Stimulated activated memory B cell treated with anti-CD40 and anti-IgM and Interleukin-4, amounts not matched to agents 10 μg/mL and 1 μg/mL and 100 μg/mL, for 72 hours (primary cell): ENCODE data around the gene MAP3K14.

Source experiments
- ATAC-seq: fragments of 150-1000 bp; cut with Tn5 transposase; 2 replicates; pipeline ENCODE4 v1.10.0; 2021
- H3K27ac Mint-ChIP-seq: one replicate; pipeline ENCODE4 v1.8.0; 2022; ENCODE audit warnings: mild to moderate bottlenecking, mixed read lengths
- H3K27me3 Mint-ChIP-seq: one replicate; pipeline ENCODE4 v1.8.0; 2022; ENCODE audit warnings: mixed read lengths
- H3K36me3 Mint-ChIP-seq: one replicate; pipeline ENCODE4 v1.8.0; 2022; ENCODE audit warnings: mixed read lengths
- H3K4me1 Mint-ChIP-seq: one replicate; pipeline ENCODE4 v1.8.0; 2022; ENCODE audit warnings: mixed read lengths
- H3K4me3 Mint-ChIP-seq: one replicate; pipeline ENCODE4 v1.8.0; 2022; ENCODE audit warnings: mild to moderate bottlenecking, moderate library complexity, mixed read lengths
- H3K9me3 Mint-ChIP-seq: one replicate; pipeline ENCODE4 v1.8.0; 2022; ENCODE audit warnings: mixed read lengths

The MAP3K14 gene

GRCh38 chr17:45332989-45333701 lies 16.3 kb upstream of the MAP3K14 start:
- Mint-ChIP-seq H3K4me3 (peak overlapping the region; percentile 7), H3K27ac (peak overlapping the region; percentile 89)

GRCh38 chr17:45332505-45332904 lies 15.7 kb upstream of the MAP3K14 start:
- peak overlapping the region; percentile 89 for H3K27ac Mint-ChIP-seq
- H3K36me3 Mint-ChIP-seq: no peaks in the 10 kb centered on the region
- H3K4me3 Mint-ChIP-seq: no peak overlapping the region
- H3K27me3 Mint-ChIP-seq: no peaks in the 10 kb centered on the region
- H3K4me1 Mint-ChIP-seq: peaks cover 53% of the 10 kb centered on the region
- no peaks in the 10 kb centered on the region for H3K9me3 Mint-ChIP-seq
- ATAC-seq: no peak

More at GRCh38 chr17:45332989-45333701, 16.3 kb upstream of the MAP3K14 start:
- no peaks in the 10 kb centered on the region for H3K27me3 Mint-ChIP-seq
- ATAC-seq: peak; percentile 94
- peaks cover 51% of the 10 kb centered on the region for H3K4me1 Mint-ChIP-seq
- H3K36me3 Mint-ChIP-seq: no peaks in the 10 kb centered on the region
- no peaks in the 10 kb centered on the region for H3K9me3 Mint-ChIP-seq

GRCh38 chr17:45326626-45327025 lies 9.8 kb upstream of the MAP3K14 start:
- no peaks in the 10 kb centered on the region for H3K27me3 Mint-ChIP-seq
- no peaks in the 10 kb centered on the region for H3K36me3 Mint-ChIP-seq
- ATAC-seq: no peak
- no peak overlapping the region for H3K27ac Mint-ChIP-seq
- peaks cover 38% of the 10 kb centered on the region for H3K4me1 Mint-ChIP-seq
- H3K9me3 Mint-ChIP-seq: no peaks in the 10 kb centered on the region
- no peak overlapping the region for H3K4me3 Mint-ChIP-seq

GRCh38 chr17:45325810-45326209 lies 9.0 kb upstream of the MAP3K14 start:
- H3K27ac Mint-ChIP-seq: no peak overlapping the region
- ATAC-seq: no peak
- H3K36me3 Mint-ChIP-seq: no peaks in the 10 kb centered on the region
- H3K4me3 Mint-ChIP-seq: no peak overlapping the region
- no peaks in the 10 kb centered on the region for H3K27me3 Mint-ChIP-seq
- H3K9me3 Mint-ChIP-seq: no peaks in the 10 kb centered on the region
- peaks cover 46% of the 10 kb centered on the region for H3K4me1 Mint-ChIP-seq

- H3K4me1 Mint-ChIP-seq: peaks cover 49% of the 10 kb centered on the region
- no peaks in the 10 kb centered on the region for H3K27me3 Mint-ChIP-seq
- peak overlapping the region; percentile 1 for H3K27ac Mint-ChIP-seq
- H3K36me3 Mint-ChIP-seq: no peaks in the 10 kb centered on the region
- no peaks in the 10 kb centered on the region for H3K9me3 Mint-ChIP-seq
- no peak for ATAC-seq
- no peak overlapping the region for H3K4me3 Mint-ChIP-seq
Measured at GRCh38 chr17:45324336-45324735, 7.5 kb upstream of the MAP3K14 start.

- Mint-ChIP-seq H3K27ac (peak overlapping the region; percentile 46), H3K4me3 (no peak overlapping the region), H3K36me3 (no peaks in the 10 kb centered on the region), H3K4me1 (peaks cover 49% of the 10 kb centered on the region), H3K27me3 (no peaks in the 10 kb centered on the region), H3K9me3 (no peaks in the 10 kb centered on the region)
- ATAC-seq: no peak
Measured at GRCh38 chr17:45322168-45322567, 5.3 kb upstream of the MAP3K14 start.

DNA sequence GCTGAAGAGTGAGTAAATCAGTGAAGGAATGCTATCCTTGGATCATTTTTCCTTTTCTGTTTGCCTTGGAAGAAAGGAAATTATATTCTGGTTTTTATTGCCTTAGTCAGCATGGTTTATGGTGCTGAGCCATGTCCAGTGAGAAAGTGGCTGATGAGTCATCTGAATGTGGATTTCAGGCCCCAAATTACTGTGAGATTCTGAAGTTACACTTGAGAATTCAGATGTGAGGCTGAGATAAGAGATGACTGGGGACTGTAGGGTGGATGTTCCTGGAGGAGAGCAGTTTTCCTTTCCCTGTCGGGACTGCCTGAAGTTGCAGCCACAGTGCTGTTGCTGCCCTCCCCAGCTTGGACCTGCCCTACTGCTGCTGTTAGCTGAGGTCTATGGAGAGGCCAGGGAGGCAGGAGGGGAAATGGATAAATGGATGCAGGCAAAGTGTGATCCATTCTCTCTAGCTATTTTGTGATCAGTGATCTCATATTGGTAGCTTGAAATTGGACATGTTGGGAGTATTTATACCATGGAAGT lies 4.2 kb upstream of the MAP3K14 start:
- H3K27ac Mint-ChIP-seq: peak overlapping the region; percentile 46
- peaks cover 4% of the 10 kb centered on the region for H3K36me3 Mint-ChIP-seq
- peaks cover 41% of the 10 kb centered on the region for H3K4me1 Mint-ChIP-seq
- H3K4me3 Mint-ChIP-seq: no peak overlapping the region
- H3K27me3 Mint-ChIP-seq: no peaks in the 10 kb centered on the region
- no peaks in the 10 kb centered on the region for H3K9me3 Mint-ChIP-seq
- ATAC-seq: no peak

DNA sequence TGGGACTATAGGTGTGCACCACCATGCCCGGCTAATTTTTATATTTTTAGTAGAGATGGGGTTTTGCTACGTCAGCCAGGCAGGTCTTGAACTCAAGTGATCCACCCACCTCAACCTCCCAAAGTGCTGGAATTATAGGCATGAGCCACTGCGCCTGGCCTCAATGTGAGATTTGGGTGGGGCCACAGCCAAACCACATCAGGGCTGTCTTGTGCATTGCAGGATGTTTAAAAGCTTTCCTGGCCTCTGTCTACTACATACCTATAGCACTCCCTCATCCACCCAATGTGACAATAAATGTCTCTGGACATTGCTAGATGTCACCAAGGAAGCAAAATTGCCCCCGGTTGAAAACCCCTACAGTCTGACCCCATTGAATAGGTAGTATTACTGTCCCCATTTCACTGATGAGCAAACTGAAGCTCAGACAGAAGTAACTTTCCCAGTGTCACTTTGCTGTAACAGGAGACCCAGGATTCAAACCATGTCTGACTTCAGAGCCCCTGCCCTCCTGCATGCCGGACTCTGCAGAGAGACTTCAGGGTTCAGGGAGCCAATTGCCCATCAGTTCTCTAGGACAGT lies 3.6 kb upstream of the MAP3K14 start:
- Mint-ChIP-seq H3K27me3 (no peaks in the 10 kb centered on the region), H3K36me3 (peaks cover 10% of the 10 kb centered on the region), H3K27ac (peak overlapping the region; percentile 46), H3K4me3 (no peak overlapping the region), H3K4me1 (peaks cover 43% of the 10 kb centered on the region), H3K9me3 (no peaks in the 10 kb centered on the region)
- ATAC-seq: no peak

GRCh38 chr17:45319239-45319703 lies 2.5 kb upstream of the MAP3K14 start:
- Mint-ChIP-seq H3K9me3 (no peaks in the 10 kb centered on the region), H3K4me1 (peaks cover 51% of the 10 kb centered on the region), H3K4me3 (peak overlapping the region; percentile 38), H3K27me3 (no peaks in the 10 kb centered on the region), H3K36me3 (peaks cover 21% of the 10 kb centered on the region), H3K27ac (peak overlapping the region; percentile 65)
- no peak for ATAC-seq

DNA sequence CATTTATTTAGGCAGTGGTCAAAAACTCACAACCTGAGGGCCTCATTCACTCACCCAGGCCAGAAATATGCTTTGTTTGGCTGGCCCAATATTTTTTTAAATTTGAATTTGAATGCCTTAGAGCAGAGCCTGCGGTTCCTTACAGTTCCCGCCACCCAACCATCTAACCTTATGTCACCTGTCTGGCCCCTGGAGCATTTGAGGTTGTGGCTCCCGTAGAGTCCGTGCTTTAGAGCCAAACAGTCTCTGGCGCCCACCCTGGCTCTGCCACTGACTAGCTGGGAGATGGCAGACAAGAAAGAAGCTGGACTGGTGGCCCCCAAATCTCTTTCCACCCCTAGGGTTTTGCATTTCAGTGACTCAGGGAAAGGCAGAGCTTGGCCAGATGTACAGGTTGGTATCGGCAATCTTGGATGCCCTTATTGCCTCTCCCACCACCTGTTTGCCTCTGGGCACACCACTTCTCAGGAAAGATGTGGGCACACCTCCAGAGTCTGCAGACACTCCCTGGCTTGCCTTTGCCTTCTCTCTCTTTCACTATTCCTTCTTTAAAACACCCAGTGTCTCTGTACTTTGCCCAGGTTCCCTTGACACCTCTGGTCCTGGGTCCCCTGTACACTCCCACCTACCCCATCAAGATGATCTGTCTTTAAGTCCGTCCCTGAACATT lies 1.9 kb upstream of the MAP3K14 start:
- no peaks in the 10 kb centered on the region for H3K27me3 Mint-ChIP-seq

DNA sequence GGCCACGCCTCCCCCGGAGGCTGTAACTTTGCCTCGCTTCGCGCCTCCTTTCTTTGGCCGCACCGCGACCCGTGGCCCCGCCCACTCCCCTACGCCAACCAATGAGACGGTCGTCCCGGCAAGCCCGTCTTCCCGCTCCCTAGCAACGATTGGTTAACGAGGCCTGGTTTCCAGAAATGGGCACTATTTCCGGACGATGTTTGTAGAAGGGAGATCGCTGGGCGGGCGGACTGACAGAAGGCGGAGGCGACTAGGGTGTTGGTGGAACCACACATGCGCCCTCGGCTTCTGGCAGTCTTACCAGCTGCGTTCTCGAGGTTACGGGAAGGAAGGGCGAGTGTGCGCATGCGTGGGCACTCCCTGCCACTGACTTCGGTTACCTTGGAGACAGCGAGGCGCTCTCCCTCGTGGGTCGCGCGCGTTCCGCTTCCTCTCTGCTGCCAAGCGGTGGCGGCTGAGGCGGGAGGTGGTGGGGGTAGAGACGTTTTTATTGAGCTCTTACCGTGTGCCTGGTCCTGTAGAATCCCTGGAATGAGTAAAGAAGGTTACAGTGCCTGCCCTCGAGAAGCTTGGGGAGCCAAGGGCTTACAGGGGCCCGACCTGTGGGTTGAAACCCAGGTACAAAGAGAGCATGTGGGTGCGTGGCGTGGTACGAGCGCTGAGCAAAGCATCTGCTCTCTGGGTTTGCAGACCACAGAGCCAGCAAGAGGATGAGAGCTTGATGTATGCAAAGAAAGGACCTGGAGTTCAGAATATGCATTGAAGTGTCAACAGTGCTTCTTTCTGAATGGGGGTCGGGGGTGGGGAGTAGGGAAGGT lies 500 bp upstream of the MAP3K14 start:
- peaks cover 34% of the 10 kb centered on the region for H3K36me3 Mint-ChIP-seq
- H3K4me3 Mint-ChIP-seq: peak overlapping the region; percentile 89
- peak; percentile 89 for ATAC-seq
- no peaks in the 10 kb centered on the region for H3K27me3 Mint-ChIP-seq
- H3K4me1 Mint-ChIP-seq: peaks cover 67% of the 10 kb centered on the region
- peak overlapping the region; percentile 90 for H3K27ac Mint-ChIP-seq
- H3K9me3 Mint-ChIP-seq: no peaks in the 10 kb centered on the region

More for the DNA sequence above, 1.9 kb upstream of the MAP3K14 start:
- ATAC-seq: no peak
- peaks cover 54% of the 10 kb centered on the region for H3K4me1 Mint-ChIP-seq
- H3K9me3 Mint-ChIP-seq: no peaks in the 10 kb centered on the region
- H3K4me3 Mint-ChIP-seq: peak overlapping the region; percentile 38
- H3K36me3 Mint-ChIP-seq: peaks cover 26% of the 10 kb centered on the region
- peak overlapping the region; percentile 65 for H3K27ac Mint-ChIP-seq

DNA sequence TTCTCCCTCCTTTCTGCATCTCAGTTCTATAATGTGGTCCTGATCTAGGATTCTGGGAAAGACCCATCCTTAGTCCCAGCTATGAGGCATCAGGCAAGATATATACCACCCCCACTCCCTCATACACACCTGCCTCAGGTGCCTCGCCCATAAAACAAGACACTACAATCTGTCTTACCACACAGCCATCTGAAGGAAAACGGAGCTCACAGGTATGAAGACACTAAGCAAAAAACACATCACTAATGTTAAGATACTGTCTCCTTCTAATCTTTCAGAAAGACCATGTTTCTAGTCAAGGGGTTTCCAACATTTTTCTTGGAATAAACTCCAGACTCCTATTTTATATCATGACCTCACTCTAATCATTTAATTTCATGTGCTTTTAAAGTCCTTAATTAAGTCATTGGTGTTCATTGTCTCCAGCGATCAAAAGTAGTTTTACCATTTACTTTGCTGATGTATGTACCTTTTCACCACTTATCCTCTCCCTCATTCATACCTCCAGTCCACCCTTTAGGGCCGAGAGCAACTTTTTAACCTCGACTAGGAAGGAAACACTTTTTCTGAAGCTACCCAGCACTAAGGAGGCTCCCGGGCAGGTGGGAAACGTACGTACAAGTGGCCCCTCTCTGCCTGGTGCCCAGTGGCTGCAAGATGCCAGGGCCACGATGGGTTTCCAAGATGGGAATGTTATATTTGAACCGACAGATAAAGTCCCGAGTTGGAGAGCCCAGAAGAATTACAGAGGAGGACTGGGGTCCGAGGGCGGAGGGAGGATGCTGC lies 979 bp downstream of the MAP3K14 start:
- Mint-ChIP-seq H3K27ac (peak overlapping the region; percentile 90), H3K4me3 (peak overlapping the region; percentile 89), H3K36me3 (peaks cover 48% of the 10 kb centered on the region), H3K27me3 (no peaks in the 10 kb centered on the region), H3K9me3 (no peaks in the 10 kb centered on the region), H3K4me1 (peaks cover 67% of the 10 kb centered on the region)
- ATAC-seq: no peak

GRCh38 chr17:45314741-45315647 lies 1.8 kb downstream of the MAP3K14 start:
- Mint-ChIP-seq H3K9me3 (no peaks in the 10 kb centered on the region), H3K27ac (peak overlapping the region; percentile 90), H3K36me3 (peaks cover 56% of the 10 kb centered on the region), H3K4me1 (peaks cover 71% of the 10 kb centered on the region), H3K27me3 (no peaks in the 10 kb centered on the region), H3K4me3 (peak overlapping the region; percentile 89)
- ATAC-seq: peak; percentile 1
